ENCODE measurements around the gene ELK4.

The ELK4 gene

DNA sequence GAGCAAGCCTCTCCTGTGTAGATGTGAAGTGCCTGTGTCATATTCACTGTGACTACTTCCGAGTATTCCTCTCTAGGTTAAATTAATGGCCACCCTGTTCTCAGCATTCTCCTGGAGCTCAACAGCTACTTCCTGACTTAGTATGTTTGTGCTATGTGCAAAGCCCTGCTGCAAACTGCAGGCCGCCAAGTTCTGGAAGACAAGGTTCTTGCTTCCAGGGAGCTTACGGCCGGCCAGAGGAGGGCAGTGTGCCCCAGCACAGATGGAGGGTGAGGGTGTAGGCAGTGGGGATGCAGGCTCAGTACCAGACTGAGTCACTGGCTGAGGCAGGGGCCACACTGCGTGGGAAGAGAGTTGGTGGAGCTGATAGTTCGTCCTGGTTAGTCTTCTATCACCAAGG is 43.2 kb downstream of the ELK4 start:
- DNase-seq (ENCODE audit: low spot score), result no peak
- TF ChIP-seq, protein P1, sequence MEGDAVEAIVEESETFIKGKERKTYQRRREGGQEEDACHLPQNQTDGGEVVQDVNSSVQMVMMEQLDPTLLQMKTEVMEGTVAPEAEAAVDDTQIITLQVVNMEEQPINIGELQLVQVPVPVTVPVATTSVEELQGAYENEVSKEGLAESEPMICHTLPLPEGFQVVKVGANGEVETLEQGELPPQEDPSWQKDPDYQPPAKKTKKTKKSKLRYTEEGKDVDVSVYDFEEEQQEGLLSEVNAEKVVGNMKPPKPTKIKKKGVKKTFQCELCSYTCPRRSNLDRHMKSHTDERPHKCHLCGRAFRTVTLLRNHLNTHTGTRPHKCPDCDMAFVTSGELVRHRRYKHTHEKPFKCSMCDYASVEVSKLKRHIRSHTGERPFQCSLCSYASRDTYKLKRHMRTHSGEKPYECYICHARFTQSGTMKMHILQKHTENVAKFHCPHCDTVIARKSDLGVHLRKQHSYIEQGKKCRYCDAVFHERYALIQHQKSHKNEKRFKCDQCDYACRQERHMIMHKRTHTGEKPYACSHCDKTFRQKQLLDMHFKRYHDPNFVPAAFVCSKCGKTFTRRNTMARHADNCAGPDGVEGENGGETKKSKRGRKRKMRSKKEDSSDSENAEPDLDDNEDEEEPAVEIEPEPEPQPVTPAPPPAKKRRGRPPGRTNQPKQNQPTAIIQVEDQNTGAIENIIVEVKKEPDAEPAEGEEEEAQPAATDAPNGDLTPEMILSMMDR (IDR thresholded peaks at IDR 0.05; ENCODE audit: extremely low read depth, insufficient read depth, missing control alignments), result peak; percentile 68
- in situ Hi-C loops (cut with MboI; ENCODE audit: low pct_unique_long_range_greater_than_20kb, low sequenced_read_pairs, unreplicated experiment), result loop anchor here (10.0 kb wide), 1 partner anchor 66 kb away; no protein-coding TSS in a partner anchor

- TF ChIP-seq, protein P1 (IDR thresholded peaks at IDR 0.05; ENCODE audit: extremely low read depth, insufficient read depth, missing control alignments), result no peak
- in situ Hi-C loops (cut with MboI; ENCODE audit: low pct_unique_long_range_greater_than_20kb, low sequenced_read_pairs, unreplicated experiment), result loop anchor here (10.0 kb wide), 1 partner anchor 67 kb away; no protein-coding TSS in a partner anchor
- DNase-seq (ENCODE audit: low spot score), result no peak
Observed at GRCh38 chr1:205587581-205587980, 44.2 kb downstream of the ELK4 start.

DNA sequence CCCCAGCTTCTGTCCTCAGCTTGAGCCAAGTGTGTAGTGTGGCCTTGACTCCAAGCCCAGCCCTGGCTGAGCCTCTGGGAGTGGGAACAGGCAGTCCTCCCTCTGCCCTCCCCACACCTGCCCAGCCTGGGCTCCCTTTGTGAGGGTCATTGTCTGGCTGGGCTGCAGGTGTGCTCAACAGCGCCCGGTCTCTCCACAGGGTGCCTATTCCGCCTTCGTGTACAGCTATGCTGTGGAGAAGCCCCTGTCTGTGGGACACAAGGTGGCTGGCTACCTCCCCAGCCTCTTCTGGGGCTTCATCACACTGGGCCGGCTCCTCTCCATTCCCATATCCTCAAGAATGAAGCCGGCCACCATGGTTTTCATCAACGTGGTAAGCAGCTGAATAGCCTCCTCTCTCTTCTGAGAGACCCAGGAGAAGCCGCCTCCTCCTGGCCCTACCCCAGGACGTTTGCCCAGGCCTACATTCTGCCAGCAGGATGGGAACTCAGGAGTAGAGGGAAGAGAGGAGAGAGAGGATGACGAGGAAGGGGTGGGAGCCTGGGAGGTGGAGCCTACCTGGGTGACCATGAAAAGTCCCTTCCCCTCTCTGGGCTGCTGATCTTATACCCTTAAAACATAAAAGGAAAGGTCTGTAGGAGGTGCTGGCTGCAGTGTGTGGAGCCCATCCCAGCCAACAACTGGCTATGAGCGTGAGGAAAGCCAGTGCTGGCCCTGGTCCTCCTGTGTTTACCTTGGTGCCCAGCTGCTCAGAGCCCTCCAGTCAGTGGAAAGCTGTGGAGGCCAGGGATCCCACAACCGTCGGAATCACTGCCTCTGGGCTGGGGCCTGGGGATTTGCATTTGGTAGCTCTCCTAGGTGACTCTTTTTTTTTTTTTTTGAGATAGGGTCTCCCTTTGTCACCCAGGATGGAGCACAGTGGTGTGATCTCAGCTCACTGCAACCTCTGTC is 45.7 kb downstream of the ELK4 start:
- no peak for DNase-seq (ENCODE audit: low spot score)
- in situ Hi-C loops (cut with MboI; ENCODE audit: low pct_unique_long_range_greater_than_20kb, low sequenced_read_pairs, unreplicated experiment), result loop anchor here (10.0 kb wide), 1 partner anchor 69 kb away; no protein-coding TSS in a partner anchor
- TF ChIP-seq, protein P1 (IDR thresholded peaks at IDR 0.05; ENCODE audit: extremely low read depth, insufficient read depth, missing control alignments), result no peak

- in situ Hi-C loops (cut with MboI; ENCODE audit: low pct_unique_long_range_greater_than_20kb, low sequenced_read_pairs, unreplicated experiment), result loop anchor here (10.0 kb wide), 1 partner anchor 69 kb away; no protein-coding TSS in a partner anchor
- TF ChIP-seq, protein P1 (IDR thresholded peaks at IDR 0.05; ENCODE audit: extremely low read depth, insufficient read depth, missing control alignments), result no peak
- DNase-seq (ENCODE audit: low spot score), result no peak
Observed at GRCh38 chr1:205585169-205585834, 46.5 kb downstream of the ELK4 start.

DNA sequence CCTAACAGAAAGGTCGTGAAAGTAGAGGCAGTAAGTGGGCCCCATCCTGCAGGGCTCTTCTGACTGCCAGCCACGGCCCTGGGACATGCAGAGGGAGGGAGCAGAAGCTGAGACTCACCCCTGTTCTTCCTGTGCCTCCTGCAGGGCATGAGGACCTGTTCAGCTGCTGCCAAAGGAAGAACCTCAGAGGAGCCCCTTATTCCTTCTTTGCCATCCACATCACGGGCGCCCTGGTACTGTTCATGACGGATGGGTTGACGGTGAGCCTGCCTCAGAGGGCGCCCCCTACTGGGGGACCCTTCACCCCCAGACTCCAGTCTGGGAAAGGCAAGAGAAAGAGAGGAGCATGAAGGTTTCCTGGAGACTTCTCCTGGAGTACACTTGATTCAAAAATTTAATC is 47.1 kb downstream of the ELK4 start:
- TF ChIP-seq, protein P1 (IDR thresholded peaks at IDR 0.05; ENCODE audit: extremely low read depth, insufficient read depth, missing control alignments), result peak; percentile 40
- DNase-seq (ENCODE audit: low spot score), result no peak
- in situ Hi-C loops (cut with MboI; ENCODE audit: low pct_unique_long_range_greater_than_20kb, low sequenced_read_pairs, unreplicated experiment), result loop anchor here (10.0 kb wide), 1 partner anchor 70 kb away; no protein-coding TSS in a partner anchor

DNA sequence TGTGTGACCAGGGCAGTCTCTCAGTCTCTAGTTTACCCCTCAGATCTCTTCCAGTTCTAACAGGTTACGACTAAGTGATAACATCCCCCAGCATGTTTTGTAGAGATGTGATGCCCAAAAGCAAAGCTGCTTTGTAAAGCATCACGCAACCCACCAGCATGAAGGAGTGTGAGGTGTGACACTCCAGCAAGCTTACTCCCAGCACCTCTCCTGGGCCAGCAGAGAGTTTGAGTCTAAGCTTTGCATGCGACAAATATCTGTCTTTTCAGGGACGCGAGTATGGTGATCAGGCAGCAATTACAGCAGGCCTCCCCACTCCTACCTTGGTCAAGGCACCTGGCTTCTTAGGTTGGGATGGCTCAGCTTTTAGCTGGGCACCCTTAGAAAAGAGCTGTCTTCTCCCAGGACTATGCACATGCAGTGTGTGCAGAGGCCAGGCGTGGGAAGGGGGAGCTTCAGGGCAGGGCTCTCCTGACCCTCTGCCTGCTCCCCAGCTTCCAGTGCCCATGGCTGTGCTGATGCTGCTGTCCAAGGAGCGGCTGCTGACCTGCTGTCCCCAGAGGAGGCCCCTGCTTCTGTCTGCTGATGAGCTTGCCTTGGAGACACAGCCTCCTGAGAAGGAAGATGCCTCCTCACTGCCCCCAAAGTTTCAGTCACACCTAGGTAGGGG is 48.2 kb downstream of the ELK4 start:
- TF ChIP-seq, protein P1 (IDR thresholded peaks at IDR 0.05; ENCODE audit: extremely low read depth, insufficient read depth, missing control alignments), result no peak
- no peak for DNase-seq (ENCODE audit: low spot score)
- in situ Hi-C loops (cut with MboI; ENCODE audit: low pct_unique_long_range_greater_than_20kb, low sequenced_read_pairs, unreplicated experiment), result loop anchor here (10.0 kb wide), 1 partner anchor 71 kb away; no protein-coding TSS in a partner anchor
